ENCODE measurements around the gene AKAP6. TPM values are rescaled to one million over a fixed set of nuclear protein-coding genes. Genes with fewer than 3 reads are reported as not detected.

AKAP6 gene
- total RNA-seq, 1 experiment from 2014 or later: 1.1 TPM

DNA sequence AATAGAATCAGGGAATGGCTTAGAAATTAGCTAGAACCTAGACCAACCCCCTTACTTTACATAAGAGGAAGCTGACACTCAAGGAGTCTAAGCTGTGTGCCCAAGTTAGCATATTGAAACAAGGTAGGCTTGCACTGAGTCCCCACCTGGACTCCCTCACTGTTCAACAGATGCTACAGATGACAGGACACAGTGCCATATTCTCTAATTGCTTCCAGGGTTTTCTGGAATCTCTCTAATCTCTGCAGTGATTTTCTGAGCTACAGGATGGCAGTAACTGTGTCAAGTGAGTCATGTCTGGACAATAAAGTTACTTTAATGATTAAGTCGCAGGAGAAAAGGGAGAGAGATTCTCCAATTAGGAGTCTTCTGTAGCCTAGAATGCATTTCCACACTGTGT lies 35.8 kb downstream of the AKAP6 start:
- Histone ChIP-seq H3K14ac (ENCODE audit: insufficient read depth, low read length) (no peak overlapping the region), H4K91ac (ENCODE audit: insufficient read length, low read depth, low read length) (no peak overlapping the region), H3K56ac (ENCODE audit: insufficient read length, low read depth, low read length) (no peak overlapping the region), H2BK20ac (ENCODE audit: low read depth, low read length, poor library complexity, severe bottlenecking) (no peak overlapping the region), H3K4ac (ENCODE audit: low read depth, low read length) (no peak overlapping the region), H3K18ac (ENCODE audit: insufficient read length, low read depth, low read length) (no peak overlapping the region), H3K79me1 (ENCODE audit: insufficient read depth, low read depth, low read length, poor library complexity, severe bottlenecking) (no peaks in the 10 kb centered on the region), H2BK120ac (ENCODE audit: low read depth, low read length, poor library complexity, severe bottlenecking) (no peak overlapping the region), H3K27ac (ENCODE audit: insufficient read length, low read depth, low read length) (no peak overlapping the region), H2AK5ac (ENCODE audit: insufficient read length, low read length) (no peak overlapping the region), H3K23ac (ENCODE audit: insufficient read length, low read depth, low read length) (no peak overlapping the region), H2BK15ac (ENCODE audit: low read depth, low read length) (no peak overlapping the region), H4K8ac (replicated peaks; ENCODE audit: insufficient read length, low read depth, low read length) (no peak overlapping the region), H3K27me3 (ENCODE audit: insufficient read depth, low read length) (no peaks in the 10 kb centered on the region), H3K79me2 (ENCODE audit: insufficient read depth, low read length) (no peaks in the 10 kb centered on the region), H3T11ph (ENCODE audit: low read length) (no peak overlapping the region), H2AFZ (ENCODE audit: low read length) (no peak overlapping the region), H2BK12ac (ENCODE audit: insufficient read length, low read depth, low read length) (no peak overlapping the region), H3K9ac (ENCODE audit: extremely low read depth, insufficient read length, low read length) (no peak overlapping the region), H3K4me1 (ENCODE audit: insufficient read depth, low read length) (peaks cover 2% of the 10 kb centered on the region; the same call in 1 of the 2 replicates), H2BK5ac (ENCODE audit: insufficient read length, low read length) (no peak overlapping the region), H3K4me2 (ENCODE audit: insufficient read depth, insufficient read length, low read length) (no peak overlapping the region), H3K9me3 (ENCODE audit: control insufficient read depth, low read depth, low read length) (no peaks in the 10 kb centered on the region), H4K20me1 (ENCODE audit: control insufficient read depth, insufficient read depth, insufficient read length) (no peaks in the 10 kb centered on the region), H4K5ac (ENCODE audit: insufficient read length, low read depth, low read length) (no peak overlapping the region), H3K23me2 (ENCODE audit: insufficient read length, low read depth, low read length, poor library complexity, severe bottlenecking) (no peaks in the 10 kb centered on the region)
- TF ChIP-seq CTCF (conservative IDR thresholded peaks at IDR 0.05): no peak
- H3K4me3 Mint-ChIP-seq: no peak overlapping the region
- no CpG with 5 or more reads among the region's 1 CpG for WGBS (ENCODE audit: extremely low coverage, insufficient read length, low lambda C conversion rate)
- H3K27me3 Mint-ChIP-seq (ENCODE audit: low read depth): no peaks in the 10 kb centered on the region
- H3K9me3 Mint-ChIP-seq: no peaks in the 10 kb centered on the region
- H3K4me1 Mint-ChIP-seq: peaks cover 41 to 54% of the 10 kb centered on the region in 2 experiments
- no peak for DNase-seq
- H3K36me3 Mint-ChIP-seq (ENCODE audit: insufficient read depth in 1 of 3, low read depth in 3 of 3): no peaks in the 10 kb centered on the region
- no peak overlapping the region for H3K27ac Mint-ChIP-seq

Measured in H9 (cell line).